CD4-positive, alpha-beta T cell treated with Interferon alpha-2 for 1 hour (primary cell): ENCODE measurements around the gene FARP2.
"Not testable (repeated sequence)": the region's sequence is repeated elsewhere in the genome, so short reads cannot be mapped to it uniquely, and the experiment has no call there.

Experiments
- DNase-seq, 2 donors: peaks; one replicate each; pipeline ENCODE4 v3.0.0-alpha.2; 2020 to 2022

FARP2 gene

GRCh38 chr2:241506793-241507429 is 150.8 kb downstream of the FARP2 start:
- DNase-seq = no peak

GRCh38 chr2:241507430-241508239 is 151.6 kb downstream of the FARP2 start:
- no peak for DNase-seq

- peak; percentile 97 to 98 for DNase-seq
Observed at GRCh38 chr2:241508240-241509154, 152.4 kb downstream of the FARP2 start, which contains the start of gene STK25. STK25 (minus strand) TSS chr2:241508584; CDS start chr2:241508035, 549 bp downstream.

- no peak for DNase-seq
Observed at GRCh38 chr2:241509155-241509784, 153.2 kb downstream of the FARP2 start.

GRCh38 chr2:241511091-241511741 is 155.1 kb downstream of the FARP2 start:
- no peak for DNase-seq

- no peak for DNase-seq
Observed at GRCh38 chr2:241514553-241514952, 158.5 kb downstream of the FARP2 start.

GRCh38 chr2:241514986-241515737 is 159.1 kb downstream of the FARP2 start:
- DNase-seq = no peak

GRCh38 chr2:241516520-241516965 is 160.5 kb downstream of the FARP2 start:
- DNase-seq = no peak

- no peak for DNase-seq
Observed at GRCh38 chr2:241517297-241517696, 161.2 kb downstream of the FARP2 start.

GRCh38 chr2:241519669-241520068 is 163.6 kb downstream of the FARP2 start:
- no peak for DNase-seq

- DNase-seq = no peak
Observed at GRCh38 chr2:241522477-241522876, 166.4 kb downstream of the FARP2 start.

- not testable (repeated sequence) for DNase-seq
Observed at GRCh38 chr2:241525818-241526780, 170.0 kb downstream of the FARP2 start.

- DNase-seq = no peak
Observed at GRCh38 chr2:241530571-241530970, 174.5 kb downstream of the FARP2 start.

- DNase-seq = no peak
Observed at GRCh38 chr2:241531161-241531722, 175.2 kb downstream of the FARP2 start.

GRCh38 chr2:241532168-241532567 is 176.1 kb downstream of the FARP2 start:
- no peak for DNase-seq

- DNase-seq = no peak
Observed at GRCh38 chr2:241532733-241533601, 176.9 kb downstream of the FARP2 start.

- DNase-seq = no peak
Observed at GRCh38 chr2:241534293-241534692, 178.2 kb downstream of the FARP2 start.

GRCh38 chr2:241534701-241535375 is 178.8 kb downstream of the FARP2 start:
- DNase-seq = no peak
